Measurements from ENCODE around the gene FBXL20. TPM values are rescaled to one million over a fixed set of nuclear protein-coding genes. Genes with fewer than 3 reads are reported as not detected.
"Not testable (repeated sequence)": the region's sequence is repeated elsewhere in the genome, so short reads cannot be mapped to it uniquely, and the experiment has no call there.

FBXL20 gene
- total RNA-seq, 4 donors from 2014 or later, result 10.4 to 15.4 (median 13.1) TPM

GRCh38 chr17:39341541-39341940, 59.9 kb downstream of the FBXL20 start:
- no peaks in the 10 kb centered on the region for H3K27me3 ChIP-seq
- no peak for DNase-seq
- intact Hi-C loops (cut with DNase I; ENCODE audit: low total_unique reads) (no loop called here), in situ Hi-C loops (cut with MboI; ENCODE audit: low sequenced_read_pairs in 4 of 4) (no loop called here)
- H3K36me3 ChIP-seq, result no peaks in the 10 kb centered on the region
- H3K27ac ChIP-seq, result no peak overlapping the region
- no peaks in the 10 kb centered on the region for H3K4me1 ChIP-seq
- ATAC-seq, result no peak
- H3K9me3 ChIP-seq, result no peaks in the 10 kb centered on the region
- TF ChIP-seq CTCF (IDR thresholded peaks at IDR 0.05 in 4 of 5, conservative IDR thresholded peaks at IDR 0.05 in 1 of 5) (no peak), POLR2A (IDR thresholded peaks at IDR 0.05) (no peak)
- no peak overlapping the region for H3K4me3 ChIP-seq

DNA sequence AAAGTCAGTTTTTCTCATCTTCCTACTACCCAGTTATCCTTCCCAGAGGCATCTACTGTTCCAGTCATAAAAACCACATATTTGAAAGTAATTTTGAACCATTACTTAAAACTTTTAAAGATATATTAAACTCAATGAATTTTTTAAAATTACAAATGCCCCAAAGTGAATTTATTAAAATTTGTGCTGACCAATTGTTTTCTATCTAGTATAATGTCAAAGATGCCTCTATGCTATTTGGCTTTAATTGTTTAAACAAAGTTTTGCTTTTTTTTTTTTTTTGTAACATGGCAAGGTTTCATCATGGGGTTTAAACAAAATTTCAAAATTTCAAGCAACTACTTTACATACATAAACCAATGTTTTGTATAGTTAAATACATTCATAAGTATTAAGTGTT, 60.7 kb downstream of the FBXL20 start:
- Histone ChIP-seq H3K4me3 (no peak overlapping the region), H3K27me3 (no peaks in the 10 kb centered on the region), H3K27ac (no peak overlapping the region), H3K4me1 (peaks cover 0 to 3% of the 10 kb centered on the region in 2 donors), H3K9me3 (no peaks in the 10 kb centered on the region), H3K36me3 (no peaks in the 10 kb centered on the region)
- DNase-seq (no peak), ATAC-seq (no peak)
- in situ Hi-C loops (cut with MboI; ENCODE audit: low sequenced_read_pairs in 4 of 4) (no loop called here), intact Hi-C loops (cut with DNase I; ENCODE audit: low total_unique reads) (no loop called here)
- TF ChIP-seq CTCF (IDR thresholded peaks at IDR 0.05 in 4 of 5, conservative IDR thresholded peaks at IDR 0.05 in 1 of 5) (no peak), POLR2A (IDR thresholded peaks at IDR 0.05) (no peak)

DNA sequence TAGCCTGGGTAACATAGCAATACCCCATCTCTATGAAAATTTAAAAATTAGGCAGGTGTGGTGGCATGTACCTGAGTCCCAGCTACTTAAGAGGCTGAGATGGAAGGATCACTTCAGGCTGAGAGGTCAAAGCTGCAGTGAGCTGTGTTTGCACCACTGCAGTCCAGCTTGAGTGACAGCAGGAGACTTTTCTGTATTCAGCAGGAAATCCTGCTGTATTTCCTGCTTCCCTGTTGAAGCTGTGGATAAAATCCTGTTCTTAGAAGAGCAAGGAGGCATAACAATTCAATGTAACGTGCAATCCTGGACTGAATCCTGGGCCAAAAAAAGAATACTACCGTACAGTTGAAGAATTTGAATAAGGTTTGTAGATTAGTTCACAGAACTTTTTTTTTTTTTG, 62.2 kb downstream of the FBXL20 start:
- intact Hi-C loops (cut with DNase I; ENCODE audit: low total_unique reads), result no loop called here

DNA sequence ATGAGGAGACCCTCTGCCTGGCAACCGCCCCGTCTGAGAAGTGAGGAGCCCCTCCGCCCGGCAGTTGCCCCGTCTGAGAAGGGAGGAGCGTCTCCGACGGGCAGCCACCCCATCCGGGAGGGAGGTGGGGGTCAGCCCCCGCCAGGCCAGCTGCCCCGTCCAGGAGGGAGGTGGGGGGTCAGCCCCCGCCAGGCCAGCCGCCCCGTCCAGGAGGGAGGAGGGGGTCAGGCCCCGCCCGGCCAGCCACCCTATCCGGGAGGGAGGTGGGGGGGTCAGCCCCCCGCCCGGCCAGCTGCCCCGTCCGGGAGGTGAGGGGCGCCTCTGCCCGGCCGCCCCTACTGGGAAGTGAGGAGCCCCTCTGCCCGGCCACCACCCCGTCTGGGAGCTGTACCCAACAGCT, 63.8 kb downstream of the FBXL20 start:
- H3K27me3 ChIP-seq; intact Hi-C loops (cut with DNase I; ENCODE audit: low total_unique reads); H3K9me3 ChIP-seq; in situ Hi-C loops (cut with MboI; ENCODE audit: low sequenced_read_pairs in 4 of 4); H3K4me3 ChIP-seq; DNase-seq; H3K4me1 ChIP-seq; ATAC-seq; H3K36me3 ChIP-seq; H3K27ac ChIP-seq: not testable (repeated sequence)

More for the DNA sequence above, 62.2 kb downstream of the FBXL20 start:
- no peak for DNase-seq
- Histone ChIP-seq H3K9me3 (no peaks in the 10 kb centered on the region), H3K27ac (no peak overlapping the region), H3K27me3 (no peaks in the 10 kb centered on the region), H3K36me3 (no peaks in the 10 kb centered on the region), H3K4me3 (no peak overlapping the region), H3K4me1 (peaks cover 0 to 3% of the 10 kb centered on the region in 2 donors)
- in situ Hi-C loops (cut with MboI; ENCODE audit: low sequenced_read_pairs in 4 of 4), result no loop called here
- TF ChIP-seq POLR2A (IDR thresholded peaks at IDR 0.05) (no peak), CTCF (IDR thresholded peaks at IDR 0.05 in 4 of 5, conservative IDR thresholded peaks at IDR 0.05 in 1 of 5) (no peak)
- no peak for ATAC-seq

DNA sequence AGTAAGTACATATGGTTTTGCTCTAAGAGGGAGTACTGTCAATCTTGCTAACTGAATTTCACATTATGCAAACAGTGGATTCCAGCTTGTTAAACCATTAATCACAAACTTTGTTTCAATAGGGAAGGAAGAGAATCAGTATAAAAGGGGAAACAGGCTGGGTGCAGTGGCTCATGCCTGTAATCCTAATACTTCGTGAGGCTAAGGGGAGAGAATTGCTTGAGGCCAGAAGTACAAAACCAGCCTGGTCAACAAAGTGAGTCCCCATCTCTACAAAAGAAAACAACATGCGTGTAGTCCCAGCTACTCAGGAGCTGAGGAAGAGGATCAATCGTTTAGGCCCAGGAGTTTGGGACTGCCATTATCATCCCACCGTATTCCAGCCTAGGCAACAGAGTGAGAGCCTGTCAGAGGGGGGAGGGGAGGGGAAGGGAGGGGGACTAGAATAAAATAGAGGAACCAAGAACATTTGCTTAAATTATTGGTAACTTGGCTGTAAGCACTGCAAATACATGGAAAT, 65.7 kb downstream of the FBXL20 start:
- H3K27ac ChIP-seq, result no peak overlapping the region
- H3K27me3 ChIP-seq, result no peaks in the 10 kb centered on the region
- TF ChIP-seq CTCF (IDR thresholded peaks at IDR 0.05 in 4 of 5, conservative IDR thresholded peaks at IDR 0.05 in 1 of 5), result no peak
- no peak for TF ChIP-seq POLR2A (IDR thresholded peaks at IDR 0.05)
- ATAC-seq (no peak), DNase-seq (no peak)
- H3K4me3 ChIP-seq, result no peak overlapping the region
- intact Hi-C loops (cut with DNase I; ENCODE audit: low total_unique reads), result no loop called here
- H3K4me1 ChIP-seq, result peaks cover 9% of the 10 kb centered on the region in 2 donors
- H3K9me3 ChIP-seq, result no peaks in the 10 kb centered on the region
- H3K36me3 ChIP-seq, result no peaks in the 10 kb centered on the region
- in situ Hi-C loops (cut with MboI; ENCODE audit: low sequenced_read_pairs in 4 of 4), result no loop called here

DNA sequence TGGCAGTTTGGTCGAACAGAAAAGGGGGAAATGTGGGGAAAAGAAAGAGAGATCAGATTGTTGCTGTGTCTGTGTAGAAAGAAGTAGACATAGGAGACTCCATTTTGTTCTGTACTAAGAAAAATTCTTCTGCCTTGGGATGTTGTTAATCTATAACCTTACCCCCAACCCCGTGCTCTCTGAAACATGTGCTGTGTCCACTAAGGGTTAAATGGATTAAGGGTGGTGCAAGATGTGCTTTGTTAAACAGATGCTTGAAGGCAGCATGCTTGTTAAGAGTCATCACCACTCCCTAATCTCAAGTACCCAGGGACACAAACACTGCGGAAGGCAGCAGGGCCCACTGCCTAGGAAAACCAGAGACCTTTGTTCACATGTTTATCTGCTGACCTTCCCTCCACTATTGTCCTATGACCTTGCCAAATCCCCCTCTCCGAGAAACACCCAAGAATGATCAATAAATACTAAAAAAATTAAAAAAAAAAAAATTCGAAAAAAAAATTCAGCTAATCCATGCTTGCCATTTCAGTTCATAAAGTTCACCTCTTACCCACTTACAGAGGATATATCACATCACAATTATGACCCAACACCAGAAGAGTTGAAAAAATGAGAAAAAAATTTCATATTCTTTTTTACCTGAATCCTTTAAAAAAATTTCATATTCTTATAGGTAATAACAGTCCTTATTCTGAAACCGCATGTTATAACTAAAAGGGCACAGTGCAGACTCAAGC, 67.2 kb downstream of the FBXL20 start:
- H3K9me3 ChIP-seq; DNase-seq; H3K36me3 ChIP-seq; in situ Hi-C loops (cut with MboI; ENCODE audit: low sequenced_read_pairs in 4 of 4); H3K4me3 ChIP-seq; intact Hi-C loops (cut with DNase I; ENCODE audit: low total_unique reads); ATAC-seq; H3K27ac ChIP-seq; H3K27me3 ChIP-seq: not testable (repeated sequence)
- H3K4me1 ChIP-seq, result peaks cover 10 to 11% of the 10 kb centered on the region in 2 donors
